HG02642 (cell line): ENCODE measurements around the gene SGCE.

Experiments
- ATAC-seq: cut with Tn5 transposase; IDR thresholded peaks from one replicate; pipeline ENCODE4 v1.9.1; 2021; ENCODE audit warnings: mild to moderate bottlenecking; ENCODE audit not compliant: unreplicated experiment, poor library complexity

Gene SGCE

DNA sequence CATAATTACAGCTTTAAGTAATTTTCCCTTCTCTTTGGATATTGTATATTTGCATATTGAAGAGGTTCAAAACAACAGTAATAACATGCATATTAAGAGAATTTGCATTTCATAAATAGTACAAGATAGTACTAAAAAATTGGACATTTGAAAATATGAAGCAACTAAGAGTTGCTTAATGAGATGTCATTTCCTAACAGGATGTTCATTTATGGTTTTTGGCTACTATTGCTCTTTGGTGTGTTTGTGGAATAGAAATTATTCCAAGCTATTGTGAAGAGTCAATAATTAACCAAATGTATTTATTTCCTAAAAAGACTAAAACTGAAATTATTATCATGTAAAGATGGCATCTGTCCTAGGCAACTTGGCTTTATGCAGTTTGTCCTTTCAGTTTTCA lies 4.1 kb upstream of the SGCE start:
- no peak for ATAC-seq

DNA sequence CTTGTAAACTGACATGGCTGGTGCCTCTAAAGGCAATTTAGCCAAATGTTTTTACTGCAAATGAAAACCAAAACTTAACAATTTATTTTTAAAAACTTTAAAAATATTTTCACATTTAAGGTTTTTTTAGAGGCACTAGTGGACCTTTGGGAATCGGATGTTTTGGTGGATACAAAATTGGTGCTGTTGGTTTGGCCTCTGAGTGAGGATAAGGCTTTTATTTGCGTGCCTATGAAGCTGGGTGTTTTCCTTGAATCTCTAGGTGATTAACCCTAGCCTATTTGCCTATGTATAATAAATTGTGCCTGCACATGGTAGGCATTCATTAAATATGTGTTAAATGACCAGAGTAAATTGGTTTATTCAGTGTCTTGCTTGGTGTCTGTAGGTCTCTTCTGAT lies 2.9 kb upstream of the SGCE start:
- no peak for ATAC-seq

DNA sequence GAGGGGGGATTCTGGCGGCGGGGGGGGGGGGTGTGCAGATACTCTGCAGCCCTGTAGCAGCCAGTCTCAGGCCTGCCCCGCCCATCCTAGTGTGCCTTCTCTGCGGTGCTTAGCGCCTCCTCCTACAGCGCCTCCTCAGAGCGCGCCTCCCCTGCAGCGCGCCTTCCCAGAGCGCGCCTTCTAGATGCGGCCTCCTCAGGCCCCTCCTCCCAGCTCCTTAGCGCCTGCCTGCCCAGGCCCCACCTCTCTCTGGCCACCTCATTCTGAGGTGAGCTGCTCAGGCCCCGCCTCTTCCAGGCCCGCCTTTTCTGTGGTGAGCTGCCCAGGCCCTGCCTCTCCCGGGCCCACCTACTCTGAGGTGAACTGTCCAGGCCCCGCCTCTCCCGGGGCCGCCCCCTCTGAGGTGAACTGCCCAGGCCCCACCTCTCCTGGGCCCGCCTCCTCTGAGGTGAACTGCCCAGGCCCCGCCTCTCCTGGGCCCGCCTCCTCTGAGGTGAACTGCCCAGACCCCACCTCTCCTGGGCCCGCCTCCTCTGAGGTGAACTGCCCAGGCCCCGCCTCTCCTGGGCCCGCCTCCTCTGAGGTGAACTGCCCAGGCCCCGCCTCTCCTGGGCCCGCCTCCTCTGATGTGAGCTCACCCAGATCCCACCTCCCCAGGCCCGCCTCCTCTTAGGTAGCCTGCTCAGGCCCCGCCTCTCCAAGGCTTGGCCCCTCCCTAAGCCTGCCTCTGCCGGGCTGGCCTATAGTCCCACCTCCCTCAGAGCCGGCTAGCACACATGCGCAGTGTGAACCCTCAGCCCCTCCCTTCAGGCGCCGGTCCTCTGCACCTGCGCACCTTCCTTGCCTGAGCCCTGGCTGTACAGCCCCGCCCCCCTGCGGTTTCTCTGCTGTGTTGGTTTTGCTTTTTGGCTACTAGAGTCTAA lies 2.1 kb upstream of the SGCE start:
- peak; percentile 84 for ATAC-seq

DNA sequence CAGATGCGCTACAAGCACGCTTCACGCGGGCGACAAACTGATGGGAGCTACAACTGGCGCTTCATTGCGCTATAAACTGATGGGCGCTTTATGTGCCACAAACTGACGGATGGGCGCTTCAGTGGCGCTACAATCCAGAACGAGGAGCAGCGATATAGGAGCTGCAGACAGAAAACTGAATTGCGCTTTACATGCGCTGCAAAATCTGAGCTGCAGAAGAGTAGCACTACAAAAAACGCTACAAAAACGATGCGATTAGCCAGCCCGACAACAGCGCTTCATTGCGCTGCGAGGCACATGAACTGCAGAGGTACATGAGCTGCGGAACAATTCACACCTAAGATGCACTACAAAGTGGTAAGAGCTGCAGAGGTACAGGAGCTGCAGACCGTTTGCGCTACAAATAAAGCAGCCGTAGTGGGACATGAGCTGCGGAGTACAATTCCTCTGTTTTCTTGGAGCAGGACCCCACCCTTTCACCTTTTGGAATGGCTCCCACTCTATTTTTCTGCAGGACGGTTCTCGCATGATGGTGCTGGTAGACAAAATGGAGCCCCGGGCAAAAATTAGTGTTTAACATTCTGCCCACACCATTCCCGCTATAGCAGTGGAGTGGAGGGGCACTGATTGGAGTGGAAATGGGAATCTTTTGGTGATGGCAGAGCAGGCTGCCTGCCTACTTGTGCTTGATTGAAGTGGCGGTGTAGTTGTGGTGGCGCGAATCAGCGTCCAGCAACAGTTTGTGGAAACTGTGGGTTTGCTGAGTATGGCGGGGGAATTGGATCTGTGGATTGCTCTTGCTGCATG lies 1.2 kb upstream of the SGCE start:
- no peak for ATAC-seq

DNA sequence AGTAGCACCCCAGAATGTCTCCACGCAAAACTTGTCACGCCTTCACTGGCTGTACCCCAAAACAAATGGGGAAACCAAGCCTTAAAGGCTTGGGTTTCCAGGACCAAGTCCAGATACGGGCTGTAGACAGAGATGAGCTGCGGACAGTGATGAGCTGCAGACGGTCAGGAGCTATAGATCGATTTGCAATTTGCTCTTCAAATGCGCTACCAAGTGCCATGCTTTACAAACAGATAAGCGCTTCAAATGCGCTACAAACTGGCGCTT lies 658 bp upstream of the SGCE start:
- no peak for ATAC-seq

DNA sequence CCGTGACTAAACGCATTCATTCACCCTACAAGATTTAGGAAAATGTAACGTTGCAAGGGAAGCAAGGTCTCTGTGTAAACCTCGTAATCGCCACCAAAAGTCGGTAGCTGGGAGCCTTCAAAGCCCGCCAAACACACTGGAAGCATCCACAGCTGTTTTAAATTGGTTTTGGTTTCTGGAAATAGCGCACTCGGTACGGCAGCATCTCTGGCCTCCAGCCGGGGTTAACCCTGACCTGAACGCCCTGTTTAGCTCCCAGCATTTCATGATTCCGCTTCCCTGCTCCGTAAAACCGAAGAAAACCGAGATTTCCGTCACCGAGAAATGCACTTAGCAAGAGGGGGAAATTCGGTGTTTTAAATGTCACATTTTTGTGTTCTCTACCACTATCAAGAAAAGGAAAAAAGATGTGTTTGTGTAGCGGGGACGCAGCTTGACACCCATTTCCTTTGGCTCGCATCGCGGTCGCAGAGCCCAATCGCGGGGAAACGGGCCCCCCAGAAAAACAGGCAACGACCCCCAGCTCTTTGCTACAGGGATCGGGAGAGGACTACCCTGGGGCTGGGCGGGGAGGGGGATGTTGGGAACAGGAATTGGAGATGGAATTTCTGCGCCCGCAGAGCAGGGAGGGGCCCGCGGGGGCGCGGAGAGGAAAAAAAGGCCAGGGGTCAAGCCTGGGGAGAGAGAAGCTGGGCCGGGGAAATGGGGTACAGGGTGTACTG lies 646 bp downstream of the SGCE start:
- no peak for ATAC-seq

DNA sequence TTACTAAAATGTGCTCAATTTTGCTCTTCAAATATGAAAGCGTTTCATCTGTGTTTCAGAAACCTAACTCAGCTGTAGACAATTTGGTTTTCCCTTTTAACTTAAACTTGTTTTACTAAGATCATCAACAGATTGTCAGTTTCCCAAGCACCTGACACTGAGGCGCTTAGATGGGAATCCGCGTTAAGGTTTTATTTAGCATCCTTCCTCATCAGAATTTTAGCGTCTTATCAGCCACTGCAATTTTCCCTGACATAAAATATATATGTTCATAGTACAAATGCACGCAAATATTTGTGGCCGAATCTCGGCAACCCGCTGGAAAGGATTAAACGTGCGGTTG lies 1.2 kb downstream of the SGCE start:
- ATAC-seq, result no peak

DNA sequence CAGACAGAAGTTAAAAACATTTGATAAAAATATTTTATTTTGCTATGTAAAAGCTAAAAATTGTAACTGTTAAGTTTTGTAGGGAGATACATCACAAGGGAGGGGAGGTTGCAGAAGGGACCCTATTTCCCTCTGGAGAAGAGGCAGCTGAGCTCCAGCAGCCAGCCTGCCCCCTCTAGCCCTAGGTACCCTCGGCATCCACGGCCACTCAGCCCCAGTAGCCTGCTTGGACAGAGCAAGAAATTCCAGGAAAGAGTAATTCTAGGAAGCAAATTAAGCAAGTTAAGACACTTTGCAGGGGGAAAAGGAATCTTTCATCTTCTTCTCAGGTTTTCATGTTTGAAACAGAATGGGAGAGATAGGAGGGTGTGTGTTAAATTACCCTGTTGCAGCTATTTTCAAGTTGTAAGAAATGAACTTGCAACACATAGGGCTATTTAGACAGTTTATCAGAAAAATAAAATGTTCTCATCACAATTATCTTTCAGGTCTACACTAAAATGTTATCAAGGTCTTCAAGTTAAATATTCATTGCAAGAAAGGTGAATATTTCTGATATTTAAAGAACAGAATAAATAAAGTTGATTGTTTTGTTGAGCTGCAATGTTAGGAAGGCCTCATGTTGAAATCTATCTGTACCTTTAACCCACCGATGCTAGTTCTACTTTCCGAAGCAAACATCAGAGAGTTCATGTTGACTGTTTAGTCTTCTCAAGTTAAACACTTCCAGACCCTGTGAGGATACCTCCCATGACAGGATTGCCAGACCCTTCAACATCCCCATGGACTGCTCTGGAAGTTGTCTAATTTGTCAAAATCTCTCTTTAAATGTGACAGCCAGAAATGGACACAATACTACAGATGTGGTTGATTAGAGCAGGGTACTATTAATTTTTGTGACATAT lies 5.5 kb downstream of the SGCE start:
- ATAC-seq, result no peak

DNA sequence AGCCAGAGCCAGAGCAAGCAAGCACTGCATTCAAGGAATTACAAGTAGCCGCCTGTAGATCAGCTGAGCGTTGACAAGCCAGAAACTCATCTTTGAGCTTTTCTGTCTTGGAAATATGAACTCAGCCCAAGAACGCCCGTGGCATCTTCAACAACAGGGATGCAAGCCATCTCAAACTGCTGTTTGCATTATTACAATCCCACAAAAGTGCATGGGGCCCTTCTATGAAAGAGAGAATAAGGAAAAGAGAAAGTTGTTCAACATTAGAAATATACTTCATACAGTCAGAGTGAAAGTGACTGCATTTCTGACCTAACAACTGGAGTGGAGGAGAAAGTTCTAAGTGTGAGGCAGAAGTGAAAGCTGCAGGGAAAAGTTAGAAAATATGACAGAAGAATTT lies 6.5 kb downstream of the SGCE start:
- peak; percentile 79 for ATAC-seq

DNA sequence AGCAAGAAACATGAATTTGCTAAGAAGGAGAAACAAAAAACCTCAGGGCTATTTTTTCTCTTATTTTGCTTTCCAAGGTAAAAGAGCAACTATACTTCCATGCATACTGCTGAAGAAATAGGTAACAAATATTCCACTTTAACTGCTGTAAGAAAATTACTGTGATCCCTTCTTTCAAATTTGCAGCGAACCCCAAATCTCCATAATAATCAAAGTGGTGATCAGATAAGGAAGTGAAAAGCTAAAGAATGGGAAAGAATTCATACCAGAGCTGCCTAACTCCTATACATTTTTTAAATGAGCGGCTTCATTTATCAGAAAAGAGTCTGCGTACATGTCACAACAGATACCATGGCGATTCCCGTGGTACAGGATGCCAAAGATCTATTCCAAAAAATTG lies 7.2 kb downstream of the SGCE start:
- ATAC-seq, result no peak

DNA sequence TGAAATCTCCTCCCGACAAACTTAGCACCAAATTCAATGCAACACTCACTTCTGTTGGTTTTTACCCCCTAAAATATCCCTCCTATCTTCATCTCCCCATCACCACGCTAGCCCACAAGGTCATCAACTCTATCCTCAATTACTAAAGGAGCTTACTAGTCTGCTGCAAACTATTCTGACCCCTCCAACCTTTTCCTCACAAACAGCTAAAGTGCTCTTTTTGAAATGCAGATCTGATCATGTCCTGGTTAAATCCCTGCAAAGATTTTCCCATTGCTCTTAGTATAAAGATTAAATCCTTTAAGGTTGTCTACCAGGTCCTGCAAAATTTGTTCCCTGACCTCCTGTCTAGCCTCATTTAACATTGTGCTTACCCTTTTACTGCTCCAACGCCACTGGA lies 8.6 kb downstream of the SGCE start:
- no peak for ATAC-seq

DNA sequence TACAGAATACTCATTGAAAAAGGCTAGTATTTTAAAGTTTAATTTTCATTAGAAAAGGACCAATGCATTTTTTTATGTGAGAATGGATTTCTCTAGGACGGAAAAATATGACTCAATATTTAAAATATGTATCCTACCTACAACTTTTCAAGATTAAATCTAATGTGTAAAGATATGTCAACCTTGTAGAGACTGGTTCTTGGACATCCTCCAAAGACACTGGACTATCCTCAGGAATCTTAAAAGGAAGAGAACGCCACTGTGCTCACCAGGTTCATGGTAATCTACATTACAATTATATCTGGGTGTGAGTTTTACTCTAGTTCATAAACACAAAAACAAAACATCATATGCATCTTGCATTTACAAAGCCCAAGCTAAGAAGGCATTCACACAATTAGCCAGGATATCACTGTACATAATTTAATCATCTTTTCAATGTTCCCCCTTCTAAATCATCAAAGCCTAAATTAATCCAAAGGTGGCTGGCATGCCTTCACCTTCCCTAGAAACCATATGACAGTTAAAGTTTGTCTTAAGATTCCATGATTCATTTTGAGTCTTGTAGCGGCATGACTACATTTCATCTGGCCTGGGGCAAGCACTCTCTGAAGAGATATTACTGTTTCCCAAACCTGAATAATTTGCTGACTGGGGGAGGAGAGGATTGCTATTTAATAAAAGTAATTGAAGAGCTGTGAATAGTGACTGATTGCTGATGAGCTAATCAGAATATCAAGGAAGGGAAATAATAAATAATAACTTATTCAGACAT lies 12.0 kb downstream of the SGCE start:
- ATAC-seq, result no peak

DNA sequence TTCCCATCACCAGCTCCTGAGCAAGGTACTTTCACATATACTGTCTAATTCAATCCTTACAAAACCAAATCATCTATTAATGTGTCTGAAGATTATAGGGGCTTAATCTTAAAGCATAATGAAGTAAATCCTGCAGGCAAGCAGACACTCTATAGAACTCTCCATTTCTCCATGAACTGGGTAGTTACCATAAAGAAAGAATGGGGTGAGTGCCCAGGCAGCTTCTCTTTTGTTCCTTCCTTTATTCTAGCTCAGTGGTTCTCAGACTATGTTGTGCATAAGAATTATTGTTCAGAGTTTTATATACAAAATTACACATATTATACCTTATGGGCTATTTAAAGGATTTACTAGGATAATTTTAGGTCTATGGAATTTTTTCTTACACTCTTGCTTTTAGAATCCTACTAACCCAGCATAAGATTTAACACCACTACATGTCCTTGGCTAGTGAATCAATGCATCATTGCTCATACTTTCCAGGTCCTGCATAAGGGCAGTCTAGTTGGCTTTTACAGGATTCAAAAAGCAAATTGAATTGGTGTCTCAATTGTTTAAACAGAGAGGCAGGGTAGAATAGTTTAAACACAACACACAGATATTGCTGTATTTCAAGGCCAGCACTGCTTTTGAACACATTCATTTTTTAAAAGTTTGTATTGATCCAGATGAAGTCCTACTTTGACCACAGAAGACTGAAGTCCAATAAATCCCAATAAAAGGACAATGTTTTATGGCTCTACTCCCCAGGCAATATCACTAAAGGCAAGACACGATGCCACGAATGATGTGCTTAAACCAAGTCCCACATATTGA lies 12.9 kb downstream of the SGCE start:
- ATAC-seq, result no peak

DNA sequence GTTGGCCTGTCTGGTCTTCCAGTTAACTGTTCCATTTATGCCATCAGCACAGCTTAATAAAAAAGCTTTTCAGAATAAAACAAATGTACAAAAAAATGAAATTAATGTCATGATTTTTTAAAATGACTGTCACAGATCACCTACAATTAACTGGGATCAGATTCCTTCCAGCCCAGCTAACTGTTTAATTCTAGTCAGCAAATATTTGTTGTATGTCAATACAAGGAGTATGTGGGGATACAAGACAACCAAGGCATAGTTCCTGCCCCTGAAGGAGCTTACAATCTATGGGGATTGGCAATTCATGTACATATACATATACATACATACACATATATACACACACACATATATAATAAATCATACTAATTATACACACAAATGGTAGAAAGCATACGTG lies 16.5 kb downstream of the SGCE start:
- ATAC-seq, result no peak

DNA sequence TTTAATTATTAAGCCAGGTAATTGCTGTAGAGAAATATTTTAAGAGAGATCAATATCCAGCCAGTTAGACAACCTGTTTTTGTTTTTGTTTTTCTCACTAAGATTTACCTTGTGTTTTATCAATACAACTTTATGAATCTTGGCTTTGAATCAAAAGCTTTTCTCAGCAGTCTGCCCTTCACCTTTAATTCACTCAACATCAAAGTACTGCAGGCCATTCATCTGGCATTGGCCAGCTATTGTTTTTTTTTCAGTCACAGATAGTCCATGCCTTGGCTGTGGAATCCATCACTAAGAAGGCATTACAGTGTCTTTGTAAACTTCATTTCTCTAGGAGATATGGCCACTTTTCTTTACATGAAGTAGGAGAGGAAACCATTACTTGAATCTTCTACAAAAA lies 20.2 kb downstream of the SGCE start:
- ATAC-seq, result no peak

DNA sequence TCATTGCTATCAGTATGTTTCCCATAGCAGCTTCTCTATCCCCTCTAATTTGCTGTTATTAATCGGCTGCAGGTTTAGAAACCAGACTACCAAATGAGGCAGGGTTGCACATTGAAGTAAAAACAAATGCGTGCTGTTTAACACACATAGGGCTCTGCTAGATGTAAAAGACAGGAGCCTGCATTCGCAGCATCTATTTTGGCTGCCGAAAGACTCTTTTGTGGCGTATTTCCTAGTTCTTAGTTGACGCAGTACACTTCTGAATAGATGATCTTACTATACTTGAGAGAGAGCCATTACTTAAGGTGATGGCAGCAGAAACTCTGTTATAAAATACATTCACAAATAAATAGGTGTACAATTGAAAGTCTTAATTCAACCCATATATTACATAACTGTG lies 21.4 kb downstream of the SGCE start:
- ATAC-seq, result no peak

DNA sequence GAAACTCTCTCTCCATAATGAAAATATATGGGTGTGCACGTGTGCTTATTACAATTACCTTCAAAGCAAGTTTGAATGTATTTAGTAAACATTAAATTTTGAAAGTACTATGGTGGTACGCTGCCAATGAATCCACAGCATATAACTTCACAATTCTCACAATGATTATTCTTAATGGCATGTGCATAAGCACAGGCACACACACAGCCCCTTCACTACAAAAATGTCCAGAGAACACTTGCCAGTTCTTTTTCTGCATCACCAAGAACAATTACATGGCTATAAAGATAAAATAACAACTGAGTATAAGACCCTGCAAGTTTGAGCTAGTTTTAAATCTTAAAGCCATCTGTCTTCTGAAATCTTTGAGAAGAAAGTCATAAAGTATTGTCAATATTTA lies 22.2 kb downstream of the SGCE start:
- no peak for ATAC-seq

DNA sequence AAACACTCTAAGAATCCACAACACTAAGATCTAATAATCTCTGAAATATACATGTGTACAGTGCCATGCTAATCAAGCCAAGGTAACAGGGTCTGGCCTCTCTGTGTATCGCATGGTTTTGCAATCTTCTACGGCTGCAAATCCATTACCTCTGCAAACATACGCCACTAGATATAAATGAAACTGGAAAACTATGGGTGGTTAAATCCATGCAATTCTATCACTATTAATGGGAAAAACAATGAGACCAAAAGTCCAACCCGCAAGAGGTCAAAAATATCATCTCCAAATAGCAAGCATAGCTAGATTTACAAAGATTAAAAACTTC lies 23.0 kb downstream of the SGCE start:
- no peak for ATAC-seq
